HepG2 (cell line): ENCODE measurements around the gene RRP36. TPM values are rescaled to one million over a fixed set of nuclear protein-coding genes. Genes with fewer than 3 reads are reported as not detected.

Source experiments
- CHD4 ChIP-seq: fragments of 200-600 bp; sonication (generic); IDR thresholded peaks from 2 replicates; pipeline ENCODE4 v1.7.0; 2017; ENCODE audit warnings: mild to moderate bottlenecking, low read length, borderline replicate concordance
- EEA1 ChIP-seq: sonication (generic); formaldehyde crosslinking; IDR thresholded peaks from 2 replicates; pipeline ENCODE4 v1.5.1; 2020; ENCODE audit warnings: mild to moderate bottlenecking, missing genetic modification reagents, borderline replicate concordance
- GABPB1 ChIP-seq: IDR thresholded peaks from 2 replicates; pipeline ENCODE4 v1.6.1; 2016; ENCODE audit warnings: mild to moderate bottlenecking, missing genetic modification reagents, moderate library complexity, missing compliant biosample characterization
- HNRNPL ChIP-seq: fragments of 200-400 bp; formaldehyde crosslinking; IDR thresholded peaks from 2 replicates; pipeline ENCODE4 v1.6.1; 2017; ENCODE audit warnings: mild to moderate bottlenecking, low read depth, low read length
- KLF15 ChIP-seq: sonication (generic); formaldehyde crosslinking; IDR thresholded peaks from 2 replicates; pipeline ENCODE4 v1.8.1; 2023; ENCODE audit warnings: borderline replicate concordance, mild to moderate bottlenecking, inconsistent platforms, missing genetic modification reagents, mixed read lengths
- PHF20 ChIP-seq: sonication (generic); formaldehyde crosslinking; IDR thresholded peaks from 2 replicates; pipeline ENCODE4 v1.5.0; 2020; ENCODE audit warnings: mild to moderate bottlenecking, missing genetic modification reagents
- REPIN1 ChIP-seq: sonication (generic); formaldehyde crosslinking; IDR thresholded peaks from 2 replicates; pipeline ENCODE4 v1.8.0; 2022; ENCODE audit warnings: missing genetic modification reagents, low read depth, mild to moderate bottlenecking, borderline replicate concordance
- TIGD3 ChIP-seq: sonication (generic); formaldehyde crosslinking; IDR thresholded peaks from 2 replicates; pipeline ENCODE4 v1.5.1; 2020; ENCODE audit warnings: mild to moderate bottlenecking, missing genetic modification reagents, borderline replicate concordance
- ZBTB37 ChIP-seq: sonication (generic); formaldehyde crosslinking; IDR thresholded peaks from 2 replicates; pipeline ENCODE4 v1.4.0; 2020; ENCODE audit warnings: mild to moderate bottlenecking, missing genetic modification reagents
- ZFP91 ChIP-seq: sonication (generic); formaldehyde crosslinking; IDR thresholded peaks from 2 replicates; pipeline ENCODE4 v1.9.0; 2022; ENCODE audit warnings: missing genetic modification reagents, mild to moderate bottlenecking, borderline replicate concordance
- ZNF138 ChIP-seq: sonication (generic); formaldehyde crosslinking; IDR thresholded peaks from 2 replicates; pipeline ENCODE4 v1.5.0; 2020; ENCODE audit warnings: mild to moderate bottlenecking, low read depth, missing genetic modification reagents
- ZNF292 ChIP-seq: sonication (generic); formaldehyde crosslinking; IDR thresholded peaks from 2 replicates; pipeline ENCODE4 v1.8.1; 2022; ENCODE audit warnings: mild to moderate bottlenecking, low read depth, missing genetic modification reagents, borderline replicate concordance
- ZNF33A ChIP-seq: sonication (generic); formaldehyde crosslinking; IDR thresholded peaks from 2 replicates; pipeline ENCODE4 v1.5.1; 2020; ENCODE audit warnings: missing genetic modification reagents, mild to moderate bottlenecking, moderate library complexity, borderline replicate concordance
- ZNF432 ChIP-seq: sonication (generic); formaldehyde crosslinking; IDR thresholded peaks from 2 replicates; pipeline ENCODE4 v1.5.0; 2020; ENCODE audit warnings: missing genetic modification reagents, mild to moderate bottlenecking, borderline replicate concordance
- ZNF777 ChIP-seq: sonication (generic); formaldehyde crosslinking; IDR thresholded peaks from 2 replicates; pipeline ENCODE4 v1.4.0; 2020; ENCODE audit warnings: missing genetic modification reagents
- polyA plus RNA-seq, 8 experiments: library from polyadenylated mRNA; depleted of rRNA in 3 of 8; stranded (reverse) in 7 of 8; unstranded in 1 of 8; fragments of >200 nt; fragmentation: Illumina TruSeq in 4 of 8; extraction: Trizol in 4 of 8; gene quantifications; 2 replicates each; pipeline versions ENCODE4 v1.2.1 to v1.2.3, GENCODE V29; 2011 to 2016; ENCODE audit warnings: low read depth in 4 of 8, missing spikeins in 1 of 8, mixed read lengths in 1 of 8; ENCODE audit not compliant: insufficient read depth in 1 of 8
- total RNA-seq, 5 experiments: library from RNA; depleted of rRNA; stranded (reverse); fragments of >200 nt; fragmentation: Illumina TruSeq; extraction: Trizol; gene quantifications; 2 replicates each; pipeline ENCODE4 v1.2.3, GENCODE V29; 2016; ENCODE audit warnings: low read depth in 1 of 5
- TF ChIP-seq, protein P1 (sequence below): conservative IDR thresholded peaks from 2 replicates; pipeline ENCODE4 v1.6.1; 2018; ENCODE audit warnings: missing genetic modification reagents
- TF ChIP-seq, protein P2 (sequence below): sonication (generic); formaldehyde crosslinking; IDR thresholded peaks from 2 replicates; pipeline ENCODE4; 2020; ENCODE audit warnings: missing genetic modification reagents, mild to moderate bottlenecking, borderline replicate concordance

The RRP36 gene
- total and polyA plus RNA-seq, 2 of the 13 experiments (the other 11 are each of a cell fraction or from before 2014, with no cell fraction given) = 29.5 to 144 TPM

DNA sequence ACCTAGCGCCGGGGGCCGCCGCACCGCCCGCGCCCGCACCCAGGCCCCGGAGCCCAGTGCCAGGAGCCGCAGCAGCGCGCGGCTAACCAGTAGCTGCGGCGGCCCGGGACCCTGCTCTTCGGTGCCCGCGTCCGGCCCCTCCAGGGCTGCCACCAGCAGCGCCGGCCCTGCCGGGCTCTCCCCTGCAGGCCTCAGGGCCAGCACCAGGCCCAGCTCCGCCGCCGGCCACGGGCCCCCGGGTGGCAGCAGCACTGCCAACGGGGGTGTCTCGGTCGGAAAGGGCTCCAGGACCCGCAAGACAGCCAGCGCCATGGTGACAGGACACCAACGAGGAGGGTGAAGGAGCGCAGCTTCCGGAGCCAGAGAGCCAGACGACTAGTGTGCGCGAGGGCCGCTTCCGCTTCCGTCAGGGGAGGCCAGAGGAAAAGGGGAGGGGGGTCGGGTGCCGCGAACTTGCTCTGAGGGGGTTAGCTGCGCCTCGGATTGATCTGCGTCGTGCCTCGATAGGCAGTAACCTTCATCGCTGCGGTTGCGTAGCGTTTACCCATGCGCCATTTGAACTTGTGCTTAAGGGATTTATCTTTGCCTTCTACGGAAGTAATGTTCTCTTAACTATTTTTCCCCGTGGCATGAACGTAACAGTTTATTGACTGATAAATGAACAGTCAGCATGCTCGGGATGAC, 42.4 kb upstream of the RRP36 start, which contains the start of gene PEX6 (continued):
- TF ChIP-seq TIGD3 (CRISPR knock-in tag) = no peak
- TF ChIP-seq HNRNPL = no peak
- no peak; the same call in 1 of the 2 replicates for TF ChIP-seq ZFP91
- peak; percentile 62; the same call in 1 of the 2 replicates for TF ChIP-seq REPIN1 (CRISPR knock-in tag)
- no peak for TF ChIP-seq KLF15 (CRISPR knock-in tag)
- TF ChIP-seq ZNF777 = 0 out of 2 replicates have a peak, but pooled peaks have one; percentile 4
- peak; percentile 89 for TF ChIP-seq PHF20
- TF ChIP-seq, protein P1, sequence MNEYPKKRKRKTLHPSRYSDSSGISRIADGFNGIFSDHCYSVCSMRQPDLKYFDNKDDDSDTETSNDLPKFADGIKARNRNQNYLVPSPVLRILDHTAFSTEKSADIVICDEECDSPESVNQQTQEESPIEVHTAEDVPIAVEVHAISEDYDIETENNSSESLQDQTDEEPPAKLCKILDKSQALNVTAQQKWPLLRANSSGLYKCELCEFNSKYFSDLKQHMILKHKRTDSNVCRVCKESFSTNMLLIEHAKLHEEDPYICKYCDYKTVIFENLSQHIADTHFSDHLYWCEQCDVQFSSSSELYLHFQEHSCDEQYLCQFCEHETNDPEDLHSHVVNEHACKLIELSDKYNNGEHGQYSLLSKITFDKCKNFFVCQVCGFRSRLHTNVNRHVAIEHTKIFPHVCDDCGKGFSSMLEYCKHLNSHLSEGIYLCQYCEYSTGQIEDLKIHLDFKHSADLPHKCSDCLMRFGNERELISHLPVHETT (CRISPR knock-in tag) = no peak; the same call in 1 of the 2 replicates
- TF ChIP-seq CHD4 = no peak
- TF ChIP-seq ZNF138 (CRISPR knock-in tag) = peak; percentile 38; the same call in 1 of the 2 replicates
- no peak for TF ChIP-seq EEA1 (CRISPR knock-in tag)
- TF ChIP-seq ZBTB37 (CRISPR knock-in tag) = no peak
- TF ChIP-seq ZNF432 = no peak
- peak; percentile 95 for TF ChIP-seq GABPB1
- TF ChIP-seq, protein P2, sequence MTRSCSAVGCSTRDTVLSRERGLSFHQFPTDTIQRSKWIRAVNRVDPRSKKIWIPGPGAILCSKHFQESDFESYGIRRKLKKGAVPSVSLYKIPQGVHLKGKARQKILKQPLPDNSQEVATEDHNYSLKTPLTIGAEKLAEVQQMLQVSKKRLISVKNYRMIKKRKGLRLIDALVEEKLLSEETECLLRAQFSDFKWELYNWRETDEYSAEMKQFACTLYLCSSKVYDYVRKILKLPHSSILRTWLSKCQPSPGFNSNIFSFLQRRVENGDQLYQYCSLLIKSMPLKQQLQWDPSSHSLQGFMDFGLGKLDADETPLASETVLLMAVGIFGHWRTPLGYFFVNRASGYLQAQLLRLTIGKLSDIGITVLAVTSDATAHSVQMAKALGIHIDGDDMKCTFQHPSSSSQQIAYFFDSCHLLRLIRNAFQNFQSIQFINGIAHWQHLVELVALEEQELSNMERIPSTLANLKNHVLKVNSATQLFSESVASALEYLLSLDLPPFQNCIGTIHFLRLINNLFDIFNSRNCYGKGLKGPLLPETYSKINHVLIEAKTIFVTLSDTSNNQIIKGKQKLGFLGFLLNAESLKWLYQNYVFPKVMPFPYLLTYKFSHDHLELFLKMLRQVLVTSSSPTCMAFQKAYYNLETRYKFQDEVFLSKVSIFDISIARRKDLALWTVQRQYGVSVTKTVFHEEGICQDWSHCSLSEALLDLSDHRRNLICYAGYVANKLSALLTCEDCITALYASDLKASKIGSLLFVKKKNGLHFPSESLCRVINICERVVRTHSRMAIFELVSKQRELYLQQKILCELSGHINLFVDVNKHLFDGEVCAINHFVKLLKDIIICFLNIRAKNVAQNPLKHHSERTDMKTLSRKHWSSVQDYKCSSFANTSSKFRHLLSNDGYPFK (CRISPR knock-in tag) = peak; percentile 96; the same call in 1 of the 2 replicates
- no peak for TF ChIP-seq ZNF33A
- TF ChIP-seq ZNF292 (CRISPR knock-in tag) = peak; percentile 84; the same call in 1 of the 2 replicates
